SIG-M5 treated with dmso at 0.1 percent for 504 hours (cell line): ENCODE data around the gene SND1.

Experiments
- DNase-seq: peaks from one replicate; lab custom pipeline; 2025; ENCODE audit not compliant: unreplicated experiment; lab: John Stamatoyannopoulos, UW

The SND1 gene

DNA sequence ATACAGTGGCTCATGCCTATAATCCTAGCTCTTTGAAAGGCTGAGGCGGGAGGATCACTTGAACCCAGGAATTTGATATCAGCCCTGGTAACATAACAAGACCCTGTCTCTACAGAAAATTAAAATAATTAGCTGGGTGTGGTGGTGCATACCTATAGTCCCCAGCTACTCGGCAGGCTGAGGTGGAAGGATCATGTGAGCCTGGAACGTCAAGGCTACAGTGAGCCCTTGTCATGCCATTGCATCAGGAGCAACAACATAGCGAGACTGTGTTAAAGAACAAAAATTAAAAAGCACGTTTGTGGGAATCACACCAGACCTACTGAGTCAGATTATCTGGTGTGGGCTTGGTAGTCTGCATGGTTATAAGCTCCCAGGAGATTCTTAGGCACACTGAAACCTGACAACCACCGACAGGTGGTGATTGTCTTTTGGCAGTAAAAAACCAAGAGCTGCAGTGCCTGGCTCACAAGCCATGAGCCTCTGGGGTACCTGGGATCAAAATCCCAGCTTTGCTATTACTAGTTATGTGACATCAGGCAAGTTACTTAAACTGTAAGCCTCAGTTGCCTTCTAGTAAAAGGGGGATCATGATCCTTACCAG lies 146.9 kb downstream of the SND1 start:
- no peak for DNase-seq

DNA sequence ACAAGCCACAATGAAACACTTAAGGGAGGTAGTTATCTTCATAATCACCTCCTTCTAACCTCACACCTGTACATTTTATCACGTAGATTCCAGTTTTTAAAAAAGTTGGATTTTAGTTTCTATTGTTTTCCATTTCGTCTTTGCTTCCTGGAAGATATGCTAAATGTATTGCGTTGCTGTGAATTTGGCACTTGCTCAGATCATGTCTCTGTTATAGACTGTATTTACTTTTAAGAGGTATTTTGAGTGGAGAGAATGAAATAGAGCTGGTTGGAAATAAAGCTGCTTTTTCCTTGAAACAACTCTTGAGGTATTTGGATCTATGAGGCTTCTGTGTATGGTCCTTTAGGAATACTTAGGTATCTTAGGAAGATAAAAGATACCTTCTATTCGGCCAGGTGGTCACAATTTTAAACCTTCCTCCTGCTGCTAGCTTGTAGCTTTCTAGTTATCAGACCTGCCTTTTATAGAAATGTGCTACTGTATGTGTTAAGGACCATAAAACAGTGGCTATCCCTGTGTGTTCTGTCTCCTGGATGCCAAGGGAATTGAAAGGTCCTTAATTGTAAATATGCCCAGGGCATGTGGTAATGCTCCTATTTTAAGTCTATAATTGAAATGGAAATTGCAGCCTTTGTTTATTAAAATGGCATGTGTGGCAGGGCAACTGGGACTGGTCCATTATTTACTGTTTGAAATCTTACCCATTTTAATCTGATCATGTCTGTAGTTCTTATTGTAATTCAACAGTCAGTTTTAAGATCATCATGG lies 147.7 kb downstream of the SND1 start:
- DNase-seq = no peak

- DNase-seq = no peak
Observed at GRCh38 chr7:127802845-127803244, 150.9 kb downstream of the SND1 start.

GRCh38 chr7:127803626-127804025 lies 151.6 kb downstream of the SND1 start:
- no peak for DNase-seq

DNA sequence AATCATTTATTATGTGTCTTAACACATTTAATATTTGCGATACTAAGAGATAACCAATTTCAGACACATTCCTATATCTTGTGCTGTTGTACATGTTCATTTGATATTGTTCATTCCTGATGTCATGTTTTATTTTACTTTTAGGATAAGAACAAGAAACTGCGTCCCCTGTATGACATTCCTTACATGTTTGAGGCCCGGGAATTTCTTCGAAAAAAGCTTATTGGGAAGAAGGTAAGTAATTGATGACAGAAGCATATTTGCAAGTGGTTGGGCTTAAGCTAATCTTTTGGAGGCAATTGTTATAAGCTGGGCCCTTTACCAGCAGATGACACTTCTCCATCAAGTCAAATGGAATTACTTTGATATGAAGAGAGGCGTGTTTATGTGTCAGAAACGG lies 155.3 kb downstream of the SND1 start:
- DNase-seq = no peak

- no peak for DNase-seq
Observed at GRCh38 chr7:127807829-127808228, 155.8 kb downstream of the SND1 start.

- no peak for DNase-seq
Observed at GRCh38 chr7:127809261-127809702, 157.3 kb downstream of the SND1 start.

GRCh38 chr7:127810113-127810512 lies 158.1 kb downstream of the SND1 start:
- no peak for DNase-seq

DNA sequence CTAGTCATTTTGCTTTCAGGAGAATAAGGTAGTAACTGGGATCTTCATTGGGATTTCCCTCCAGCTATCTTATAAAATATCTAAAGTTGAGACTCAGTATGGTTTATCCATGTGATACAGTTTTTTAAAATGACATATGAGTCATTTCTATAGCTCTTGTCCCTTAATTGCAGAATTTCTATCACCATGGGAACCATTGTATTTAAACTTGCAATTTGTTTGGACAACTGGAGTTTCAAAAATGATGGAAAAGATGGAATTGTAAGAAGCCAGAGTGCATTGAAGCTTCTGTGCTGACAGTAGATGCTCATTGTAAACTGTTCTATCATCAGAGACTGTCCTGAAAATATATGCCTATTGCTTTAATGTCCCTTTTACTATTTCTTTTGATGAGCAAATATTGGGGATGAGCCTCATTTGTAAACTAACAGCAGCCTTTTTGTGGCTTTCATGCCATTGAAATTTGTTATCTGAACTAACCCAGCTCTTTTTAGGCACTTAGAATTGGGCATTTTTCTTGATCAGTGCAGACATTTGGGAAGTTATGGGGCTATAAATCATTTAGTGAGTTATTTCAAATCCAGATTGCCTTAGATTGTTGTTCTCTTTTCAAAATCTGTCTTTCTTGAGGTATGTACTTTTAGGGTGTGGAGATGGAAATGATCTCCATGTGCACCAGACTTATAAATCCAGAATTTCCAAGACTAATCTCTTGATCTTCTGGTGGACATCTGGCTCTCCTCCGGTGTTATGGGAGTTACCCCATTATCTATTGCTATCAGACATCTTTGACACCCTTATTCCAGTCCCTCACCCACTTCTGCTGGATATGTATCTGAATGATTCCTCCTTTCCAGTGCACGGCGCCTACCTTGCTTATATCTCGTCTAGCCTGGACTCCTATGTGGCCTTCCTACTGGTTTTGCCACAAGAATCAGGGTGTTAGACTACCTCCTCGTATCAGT lies 159.0 kb downstream of the SND1 start:
- no peak for DNase-seq

DNA sequence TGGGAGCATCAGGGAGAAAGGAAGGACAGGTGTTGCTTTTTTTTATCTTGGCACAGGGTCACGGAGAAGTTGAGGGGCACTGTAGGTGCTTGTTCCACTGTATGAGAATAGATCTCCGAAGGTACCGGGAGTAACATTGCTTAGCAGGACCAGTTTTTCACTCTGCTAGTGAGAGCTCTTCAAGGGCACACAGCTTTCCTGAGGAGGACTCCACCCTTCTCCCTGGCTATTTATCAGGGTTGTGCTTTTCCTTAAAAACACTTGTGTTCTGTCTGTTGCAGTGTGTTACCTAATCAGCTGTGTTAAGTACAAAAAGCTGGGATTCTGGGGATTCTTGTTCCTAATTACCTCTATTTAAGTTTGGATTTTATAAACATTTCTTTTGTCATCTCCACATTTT lies 160.5 kb downstream of the SND1 start:
- DNase-seq = no peak

- no peak for DNase-seq
Observed at GRCh38 chr7:127813991-127814541, 162.1 kb downstream of the SND1 start.

- DNase-seq = no peak
Observed at GRCh38 chr7:127815631-127816145, 163.7 kb downstream of the SND1 start.

- DNase-seq = no peak
Observed at GRCh38 chr7:127816354-127817190, 164.6 kb downstream of the SND1 start.

- no peak for DNase-seq
Observed at GRCh38 chr7:127817466-127817865, 165.5 kb downstream of the SND1 start.

DNA sequence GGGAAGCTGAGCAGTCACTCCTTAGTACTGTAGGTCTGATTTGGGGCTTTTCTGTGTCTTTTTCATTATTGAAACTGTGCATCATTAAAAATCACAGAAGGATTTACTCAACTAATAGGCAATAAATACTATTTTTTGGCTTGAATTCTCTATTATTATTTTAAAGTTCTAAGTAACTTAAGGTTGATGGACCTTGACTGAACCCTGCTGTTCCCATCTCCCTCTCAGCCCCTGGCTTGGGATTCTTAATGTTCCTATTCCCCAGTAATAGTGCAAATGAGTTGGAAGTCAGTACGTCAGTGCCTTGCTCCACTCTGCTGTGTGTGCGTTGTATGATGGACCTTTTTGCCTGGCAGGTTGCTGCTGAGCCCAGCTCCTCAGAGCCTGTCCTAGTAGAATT lies 166.3 kb downstream of the SND1 start:
- DNase-seq = no peak

DNA sequence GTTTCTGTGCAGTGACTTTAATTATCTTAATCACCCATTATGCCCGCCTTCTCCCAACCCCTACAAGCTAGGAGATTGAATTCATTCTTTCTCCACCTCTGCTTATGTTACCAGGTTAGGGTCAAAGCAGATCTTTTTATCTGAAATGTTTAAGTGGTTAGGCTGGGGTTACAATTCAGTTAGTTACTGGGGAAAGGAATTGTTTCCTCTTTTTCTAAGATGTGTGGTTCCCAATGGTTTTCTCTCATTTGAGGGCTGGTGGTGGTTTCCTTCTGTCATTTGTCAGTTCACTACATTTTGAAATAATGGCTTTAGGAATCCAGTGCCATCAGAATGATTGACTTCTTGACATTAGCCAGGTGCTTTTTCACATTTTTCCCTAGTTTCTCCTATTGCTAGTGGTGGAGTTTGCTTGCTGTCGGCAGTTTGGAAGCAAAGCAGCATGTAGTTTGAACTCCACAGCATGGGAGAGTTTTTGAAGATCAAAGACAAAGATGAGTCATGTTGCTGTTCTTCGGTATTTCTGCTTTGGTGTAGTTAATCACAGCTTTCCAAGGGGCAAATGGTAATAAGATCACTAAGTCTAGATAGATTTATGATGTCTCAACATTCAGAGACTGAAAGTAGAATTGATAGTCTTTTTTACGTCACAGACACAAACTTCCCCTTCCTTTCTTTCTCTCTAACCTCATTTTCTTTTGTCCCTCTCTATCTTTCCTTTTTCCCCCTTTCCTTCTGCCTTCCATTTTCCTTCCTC lies 168.2 kb downstream of the SND1 start:
- DNase-seq = peak; percentile 53

DNA sequence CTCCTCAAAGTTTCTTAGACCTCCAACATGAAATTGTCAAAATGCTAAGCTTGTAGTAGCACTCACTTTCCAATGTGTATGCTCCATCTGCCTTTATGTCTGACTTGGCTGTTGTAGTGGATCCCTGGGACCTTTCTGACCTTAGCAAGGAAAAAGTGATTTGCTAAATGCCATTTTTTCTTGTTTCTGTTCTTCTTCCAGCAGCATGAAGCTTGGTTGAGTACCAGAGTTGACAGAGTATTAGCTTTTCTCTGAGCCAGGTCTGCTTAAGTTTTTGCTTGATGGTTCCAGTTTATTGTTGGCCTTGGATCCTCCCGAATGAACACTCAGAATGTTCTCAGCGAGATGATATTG lies 168.7 kb downstream of the SND1 start:
- no peak for DNase-seq

GRCh38 chr7:127821146-127821545 lies 169.2 kb downstream of the SND1 start:
- DNase-seq = no peak

- peak; percentile 33 for DNase-seq
Observed at GRCh38 chr7:127822822-127823508, 171.0 kb downstream of the SND1 start.
